Fibroblast of lung (primary cell): ENCODE measurements around the gene AATK.

Experiments
- EZH2 ChIP-seq: IDR thresholded peaks from 2 replicates; pipeline ENCODE4 v1.5.1; 2012; ENCODE audit warnings: low read length, control low read depth, mild to moderate bottlenecking; ENCODE audit errors: missing control alignments
- TF ChIP-seq, protein P1 (sequence below), 2 donors: IDR thresholded peaks in 1 of 2; conservative IDR thresholded peaks in 1 of 2; 1 replicate in 1 of 2; 2 replicates in 1 of 2; pipeline ENCODE4 v1.5.1; 2011 to 2012; ENCODE audit warnings: low read length in 2 of 2, control low read depth in 1 of 2, inconsistent platforms in 1 of 2, low read depth in 1 of 2, mild to moderate bottlenecking in 1 of 2

- TF ChIP-seq, protein P1, sequence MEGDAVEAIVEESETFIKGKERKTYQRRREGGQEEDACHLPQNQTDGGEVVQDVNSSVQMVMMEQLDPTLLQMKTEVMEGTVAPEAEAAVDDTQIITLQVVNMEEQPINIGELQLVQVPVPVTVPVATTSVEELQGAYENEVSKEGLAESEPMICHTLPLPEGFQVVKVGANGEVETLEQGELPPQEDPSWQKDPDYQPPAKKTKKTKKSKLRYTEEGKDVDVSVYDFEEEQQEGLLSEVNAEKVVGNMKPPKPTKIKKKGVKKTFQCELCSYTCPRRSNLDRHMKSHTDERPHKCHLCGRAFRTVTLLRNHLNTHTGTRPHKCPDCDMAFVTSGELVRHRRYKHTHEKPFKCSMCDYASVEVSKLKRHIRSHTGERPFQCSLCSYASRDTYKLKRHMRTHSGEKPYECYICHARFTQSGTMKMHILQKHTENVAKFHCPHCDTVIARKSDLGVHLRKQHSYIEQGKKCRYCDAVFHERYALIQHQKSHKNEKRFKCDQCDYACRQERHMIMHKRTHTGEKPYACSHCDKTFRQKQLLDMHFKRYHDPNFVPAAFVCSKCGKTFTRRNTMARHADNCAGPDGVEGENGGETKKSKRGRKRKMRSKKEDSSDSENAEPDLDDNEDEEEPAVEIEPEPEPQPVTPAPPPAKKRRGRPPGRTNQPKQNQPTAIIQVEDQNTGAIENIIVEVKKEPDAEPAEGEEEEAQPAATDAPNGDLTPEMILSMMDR (conservative IDR thresholded peaks at IDR 0.05 in 1 of 2, IDR thresholded peaks at IDR 0.05 in 1 of 2; ENCODE audit: low read depth in 1 of 2, low read length in 2 of 2) = no peak
- no peak for TF ChIP-seq EZH2
Observed at GRCh38 chr17:81115219-81115618, 50.8 kb downstream of the AATK start.
